ENCODE results near the gene OBP2A.

DNA sequence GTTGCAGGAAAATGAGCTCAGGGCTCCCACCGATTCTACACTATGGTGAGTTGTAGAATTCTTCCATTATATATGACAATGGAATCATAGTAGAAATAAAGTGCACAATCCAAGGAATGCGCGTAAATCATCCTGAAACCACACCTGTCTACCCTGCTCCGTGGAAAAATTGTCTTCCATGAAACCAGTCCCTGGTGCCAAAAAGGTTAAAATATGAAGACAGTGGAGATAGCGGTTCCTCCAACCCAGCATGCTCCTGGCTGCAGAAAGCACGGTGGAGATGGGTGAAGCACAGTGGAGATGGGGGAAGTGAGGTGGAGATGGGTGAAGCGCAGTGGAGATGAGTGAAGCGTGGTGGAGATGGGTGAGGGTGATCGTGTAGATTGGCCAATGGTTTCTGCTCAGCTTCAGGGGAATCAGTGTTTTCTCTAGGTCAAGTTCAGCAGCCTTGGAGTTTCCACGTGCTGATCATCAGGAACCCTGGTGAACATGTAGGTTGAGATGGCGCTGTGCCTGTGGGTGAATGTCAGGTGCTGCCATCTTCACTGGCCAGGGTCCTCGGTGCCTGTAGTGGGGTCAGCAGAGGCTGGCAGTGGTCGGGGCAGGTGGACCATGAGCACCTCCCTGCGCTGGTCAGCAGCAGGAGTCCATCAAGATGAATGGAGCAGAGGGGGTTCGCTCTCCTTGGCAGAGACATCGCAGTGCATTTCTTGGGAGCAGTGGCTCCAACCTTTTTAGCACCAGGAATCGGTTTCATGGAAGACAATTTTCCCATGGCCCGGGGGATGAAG lies 35.9 kb downstream of the OBP2A start:
- TF ChIP-seq, protein P1, sequence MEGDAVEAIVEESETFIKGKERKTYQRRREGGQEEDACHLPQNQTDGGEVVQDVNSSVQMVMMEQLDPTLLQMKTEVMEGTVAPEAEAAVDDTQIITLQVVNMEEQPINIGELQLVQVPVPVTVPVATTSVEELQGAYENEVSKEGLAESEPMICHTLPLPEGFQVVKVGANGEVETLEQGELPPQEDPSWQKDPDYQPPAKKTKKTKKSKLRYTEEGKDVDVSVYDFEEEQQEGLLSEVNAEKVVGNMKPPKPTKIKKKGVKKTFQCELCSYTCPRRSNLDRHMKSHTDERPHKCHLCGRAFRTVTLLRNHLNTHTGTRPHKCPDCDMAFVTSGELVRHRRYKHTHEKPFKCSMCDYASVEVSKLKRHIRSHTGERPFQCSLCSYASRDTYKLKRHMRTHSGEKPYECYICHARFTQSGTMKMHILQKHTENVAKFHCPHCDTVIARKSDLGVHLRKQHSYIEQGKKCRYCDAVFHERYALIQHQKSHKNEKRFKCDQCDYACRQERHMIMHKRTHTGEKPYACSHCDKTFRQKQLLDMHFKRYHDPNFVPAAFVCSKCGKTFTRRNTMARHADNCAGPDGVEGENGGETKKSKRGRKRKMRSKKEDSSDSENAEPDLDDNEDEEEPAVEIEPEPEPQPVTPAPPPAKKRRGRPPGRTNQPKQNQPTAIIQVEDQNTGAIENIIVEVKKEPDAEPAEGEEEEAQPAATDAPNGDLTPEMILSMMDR (IDR thresholded peaks at IDR 0.05), result no peak
- no peak for TF ChIP-seq POLR2A (IDR thresholded peaks at IDR 0.05)
